ENCODE results near the gene NINJ1. TPM values are rescaled to one million over a fixed set of nuclear protein-coding genes. Genes with fewer than 3 reads are reported as not detected.

The NINJ1 gene
- total RNA-seq, 1 donor from 2014 or later, result 3.9 TPM

- Histone ChIP-seq H3K4me2 (no peak overlapping the region), H3K27ac (no peak overlapping the region), H2AFZ (replicated peaks) (no peak overlapping the region), H3K36me3 (no peaks in the 10 kb centered on the region), H4K20me1 (ENCODE audit: low read depth) (no peaks in the 10 kb centered on the region), H3K4me1 (no peaks in the 10 kb centered on the region), H3K9ac (no peak overlapping the region), H3K79me2 (ENCODE audit: low read depth) (no peaks in the 10 kb centered on the region), H3F3A (ENCODE audit: low read depth) (no peaks in the 10 kb centered on the region), H3K4me3 (no peak overlapping the region), H3K27me3 (no peaks in the 10 kb centered on the region), H3K9me3 (ENCODE audit: low read depth) (no peaks in the 10 kb centered on the region)
- Mint-ChIP-seq H3K36me3 (no peaks in the 10 kb centered on the region), H3K27ac (no peak overlapping the region), H3K27me3 (ENCODE audit: insufficient read depth, low read depth) (peaks cover 7% of the 10 kb centered on the region), H3K4me1 (peaks cover 19% of the 10 kb centered on the region), H3K9me3 (no peaks in the 10 kb centered on the region), H3K4me3 (no peak overlapping the region)
- no peak for TF ChIP-seq CTCF (IDR thresholded peaks at IDR 0.05)
- TF ChIP-seq EZH2phosphoT487 (IDR thresholded peaks at IDR 0.05), result no peak
- no peak for TF ChIP-seq EZH2 (IDR thresholded peaks at IDR 0.05)
- DNase-seq (ENCODE audit: low spot score), result no peak
Observed at GRCh38 chr9:93171261-93171990, 37.4 kb upstream of the NINJ1 start.

- Histone ChIP-seq H3K4me1 (no peaks in the 10 kb centered on the region), H3K27me3 (no peaks in the 10 kb centered on the region), H3K4me3 (no peak overlapping the region), H3K27ac (no peak overlapping the region), H3F3A (ENCODE audit: low read depth) (no peaks in the 10 kb centered on the region), H3K36me3 (no peaks in the 10 kb centered on the region), H3K9ac (no peak overlapping the region), H4K20me1 (ENCODE audit: low read depth) (no peaks in the 10 kb centered on the region), H3K4me2 (no peak overlapping the region), H2AFZ (replicated peaks) (no peak overlapping the region), H3K79me2 (ENCODE audit: low read depth) (no peaks in the 10 kb centered on the region), H3K9me3 (ENCODE audit: low read depth) (no peaks in the 10 kb centered on the region)
- no peak for DNase-seq (ENCODE audit: low spot score)
- H3K4me3 Mint-ChIP-seq, result no peak overlapping the region
- TF ChIP-seq EZH2 (IDR thresholded peaks at IDR 0.05) (no peak), EZH2phosphoT487 (IDR thresholded peaks at IDR 0.05) (no peak), CTCF (IDR thresholded peaks at IDR 0.05) (no peak)
- H3K9me3 Mint-ChIP-seq, result no peaks in the 10 kb centered on the region
- peaks cover 19% of the 10 kb centered on the region for H3K4me1 Mint-ChIP-seq
- H3K27me3 Mint-ChIP-seq (ENCODE audit: insufficient read depth, low read depth), result peaks cover 7% of the 10 kb centered on the region
- H3K27ac Mint-ChIP-seq, result peak overlapping the region; percentile 42
- no peaks in the 10 kb centered on the region for H3K36me3 Mint-ChIP-seq
Observed at GRCh38 chr9:93170571-93170970, 36.5 kb upstream of the NINJ1 start.

GRCh38 chr9:93169444-93169843 is 35.4 kb upstream of the NINJ1 start:
- peaks cover 7% of the 10 kb centered on the region for H3K27me3 Mint-ChIP-seq (ENCODE audit: insufficient read depth, low read depth)

More at GRCh38 chr9:93169444-93169843, 35.4 kb upstream of the NINJ1 start:
- H2AFZ ChIP-seq (replicated peaks), result no peak overlapping the region
- no peak overlapping the region for H3K4me2 ChIP-seq
- H3K36me3 ChIP-seq, result no peaks in the 10 kb centered on the region
- H3K9me3 Mint-ChIP-seq, result no peaks in the 10 kb centered on the region
- no peaks in the 10 kb centered on the region for H4K20me1 ChIP-seq (ENCODE audit: low read depth)
- no peaks in the 10 kb centered on the region for H3K27me3 ChIP-seq
- no peak for DNase-seq (ENCODE audit: low spot score)
- no peak overlapping the region for H3K9ac ChIP-seq
- H3K4me1 ChIP-seq, result no peaks in the 10 kb centered on the region
- no peaks in the 10 kb centered on the region for H3F3A ChIP-seq (ENCODE audit: low read depth)
- H3K4me3 ChIP-seq, result no peak overlapping the region
- no peaks in the 10 kb centered on the region for H3K9me3 ChIP-seq (ENCODE audit: low read depth)
- peaks cover 19% of the 10 kb centered on the region for H3K4me1 Mint-ChIP-seq
- no peak for TF ChIP-seq CTCF (IDR thresholded peaks at IDR 0.05)
- TF ChIP-seq EZH2phosphoT487 (IDR thresholded peaks at IDR 0.05), result no peak
- TF ChIP-seq EZH2 (IDR thresholded peaks at IDR 0.05), result no peak
- H3K27ac ChIP-seq, result no peak overlapping the region
- no peaks in the 10 kb centered on the region for H3K36me3 Mint-ChIP-seq
- no peaks in the 10 kb centered on the region for H3K79me2 ChIP-seq (ENCODE audit: low read depth)
- no peak overlapping the region for H3K4me3 Mint-ChIP-seq
- no peak overlapping the region for H3K27ac Mint-ChIP-seq

Measured in neural progenitor cell (in vitro differentiated cells).